Measurements from ENCODE around the gene HDDC2.

Gene HDDC2

DNA sequence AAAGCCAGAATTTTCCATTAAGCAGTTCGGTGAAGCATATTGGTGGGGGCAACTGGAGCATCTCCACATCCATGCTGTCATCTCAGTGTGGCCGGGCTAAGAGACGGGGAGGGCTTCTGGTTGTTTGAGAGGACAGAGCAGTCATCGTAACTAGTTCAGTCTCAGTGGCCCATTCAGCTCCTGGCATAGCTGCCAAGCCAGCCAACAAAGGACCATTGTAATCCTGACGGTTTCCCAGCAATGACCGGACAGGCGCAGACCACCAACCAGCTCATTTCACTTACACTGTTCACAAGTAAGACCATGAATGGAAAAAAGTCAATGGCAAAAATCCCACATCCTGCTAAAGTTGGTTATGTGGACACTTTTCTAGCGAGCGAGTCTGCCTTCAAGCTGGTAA lies 14.9 kb upstream of the HDDC2 start:
- no peak for TF ChIP-seq JUND (IDR thresholded peaks at IDR 0.05; ENCODE audit: low read depth)
- in situ Hi-C loops (cut with HindIII; ENCODE audit: low pct_unique_long_range_greater_than_20kb, low sequenced_read_pairs): no loop called here
- no peak for DNase-seq (ENCODE audit: low read depth in 1 of 2, low spot score in 1 of 2)

DNA sequence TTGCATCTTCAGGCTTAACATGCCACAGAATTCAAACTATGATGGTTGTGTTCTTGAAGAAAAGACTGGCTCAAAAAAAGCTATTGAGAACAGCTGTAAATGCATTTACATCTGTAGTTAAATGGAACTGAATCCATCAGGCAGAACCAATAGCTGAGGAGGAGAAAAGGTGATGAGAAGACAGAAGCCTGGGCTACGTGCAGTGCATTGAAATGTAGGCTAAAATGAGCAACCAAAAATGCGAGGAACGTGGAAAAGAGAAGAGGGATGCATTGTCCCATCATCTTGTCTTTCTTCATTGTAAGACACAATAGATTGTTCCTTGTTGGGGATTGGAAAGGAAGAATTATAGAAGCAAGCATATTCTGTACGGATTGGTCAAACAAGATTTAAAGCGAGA lies 13.8 kb upstream of the HDDC2 start:
- no peak for TF ChIP-seq JUND (IDR thresholded peaks at IDR 0.05; ENCODE audit: low read depth)
- in situ Hi-C loops (cut with HindIII; ENCODE audit: low pct_unique_long_range_greater_than_20kb, low sequenced_read_pairs): no loop called here
- no peak for DNase-seq (ENCODE audit: low read depth in 1 of 2, low spot score in 1 of 2)

DNA sequence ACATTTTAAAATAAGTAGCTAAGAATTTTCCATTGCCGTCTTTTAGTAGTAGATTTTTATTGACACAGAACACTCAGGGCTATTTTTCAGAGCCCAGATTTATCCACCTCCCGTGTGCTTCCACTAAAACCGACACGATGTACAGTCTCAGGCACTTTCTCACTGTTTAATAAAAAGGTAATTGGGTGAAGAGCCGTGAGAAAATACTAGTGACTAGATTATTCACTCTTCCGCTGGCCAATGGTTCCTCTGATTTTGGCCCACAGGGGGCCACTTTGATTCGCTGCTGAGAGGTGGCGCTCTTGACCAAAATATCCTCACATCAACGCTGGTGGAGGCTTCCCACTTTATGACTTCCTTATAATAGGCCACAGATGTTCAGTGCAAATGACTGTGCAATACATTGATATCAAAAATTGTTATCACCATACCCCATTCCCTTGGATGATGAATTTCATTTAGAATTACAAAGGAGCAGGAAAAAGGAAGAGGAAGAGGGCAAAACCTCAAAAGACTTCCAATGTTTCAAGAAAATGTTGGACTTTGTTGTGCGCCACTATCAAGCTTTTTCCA lies 12.3 kb upstream of the HDDC2 start:
- in situ Hi-C loops (cut with HindIII; ENCODE audit: low pct_unique_long_range_greater_than_20kb, low sequenced_read_pairs): no loop called here
- TF ChIP-seq JUND (IDR thresholded peaks at IDR 0.05; ENCODE audit: low read depth): no peak
- DNase-seq (ENCODE audit: low read depth in 1 of 2, low spot score in 1 of 2): peak; percentile 12 to 74

DNA sequence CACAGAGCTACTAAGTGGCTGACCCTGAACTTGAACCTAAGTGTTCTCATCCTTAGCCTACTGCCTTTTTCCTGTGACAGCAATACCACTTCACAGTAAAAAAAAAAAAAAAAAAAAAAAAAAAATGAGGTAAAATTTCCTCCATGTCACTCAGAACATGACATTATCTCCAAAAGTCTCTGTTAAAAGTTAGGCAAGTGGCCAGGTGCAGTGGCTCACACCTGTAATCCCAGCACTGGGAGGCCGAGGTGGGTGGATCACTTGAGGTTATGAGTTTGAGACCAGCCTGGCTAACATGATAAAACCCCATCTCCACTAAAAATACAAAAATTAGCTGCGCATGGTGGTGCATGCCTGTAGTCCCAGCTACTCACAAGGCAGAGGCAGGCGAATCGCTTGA lies 11.2 kb upstream of the HDDC2 start:
- DNase-seq (ENCODE audit: low read depth in 1 of 2, low spot score in 1 of 2): no peak
- no peak for TF ChIP-seq JUND (IDR thresholded peaks at IDR 0.05; ENCODE audit: low read depth)
- in situ Hi-C loops (cut with HindIII; ENCODE audit: low pct_unique_long_range_greater_than_20kb, low sequenced_read_pairs): no loop called here

DNA sequence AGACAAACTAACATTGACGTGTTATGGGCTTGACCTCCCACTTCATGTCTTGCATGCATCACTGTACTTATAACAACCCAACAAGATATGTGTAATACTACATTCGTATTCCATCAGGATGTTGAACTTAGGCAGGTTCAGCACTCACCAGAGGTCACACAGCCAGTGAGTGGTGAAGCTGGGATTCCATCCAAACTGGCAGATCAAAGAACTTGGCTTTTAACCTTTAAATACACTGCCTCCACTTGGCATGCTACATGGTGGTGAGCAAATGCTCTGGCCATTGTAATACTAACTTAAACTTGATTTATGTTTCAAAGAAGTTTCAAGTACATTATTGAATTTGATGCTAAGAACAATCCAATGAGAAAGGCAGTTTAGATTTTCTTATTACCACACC lies 10.7 kb upstream of the HDDC2 start:
- no peak for TF ChIP-seq JUND (IDR thresholded peaks at IDR 0.05; ENCODE audit: low read depth)
- no peak for DNase-seq (ENCODE audit: low read depth in 1 of 2, low spot score in 1 of 2)
- in situ Hi-C loops (cut with HindIII; ENCODE audit: low pct_unique_long_range_greater_than_20kb, low sequenced_read_pairs): no loop called here

DNA sequence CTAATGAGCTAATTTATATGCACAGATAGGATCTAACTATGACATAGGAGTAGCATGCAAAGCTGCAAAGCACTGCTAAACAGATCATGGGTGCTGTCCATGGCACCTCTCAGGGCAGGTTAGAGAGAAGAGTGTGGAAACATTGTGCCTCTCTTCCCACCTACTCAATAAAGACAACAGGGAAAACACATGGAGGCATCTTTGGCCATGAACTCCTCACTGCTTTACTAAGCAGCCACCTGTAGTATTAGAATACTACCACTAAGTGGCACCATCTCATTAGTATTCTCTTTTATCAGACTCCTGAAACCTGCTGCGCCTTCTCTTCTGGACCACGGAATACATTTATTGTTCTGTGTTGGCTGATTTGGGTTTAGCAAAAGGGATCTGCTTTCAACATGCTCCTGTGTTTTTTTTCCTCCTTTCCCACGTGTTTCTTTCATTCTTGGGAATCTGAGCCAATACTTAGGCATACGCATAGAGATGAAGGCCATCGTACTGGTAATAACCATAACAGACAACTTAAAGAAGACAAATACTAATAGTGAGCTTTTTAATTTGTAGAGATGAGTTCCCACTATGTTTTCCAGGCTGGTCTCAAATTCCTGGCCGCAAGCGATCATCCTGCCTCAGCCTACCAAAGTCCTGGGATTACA lies 9.4 kb upstream of the HDDC2 start:
- TF ChIP-seq JUND (IDR thresholded peaks at IDR 0.05; ENCODE audit: low read depth): no peak
- in situ Hi-C loops (cut with HindIII; ENCODE audit: low pct_unique_long_range_greater_than_20kb, low sequenced_read_pairs): no loop called here
- peak; percentile 12 to 77 for DNase-seq (ENCODE audit: low read depth in 1 of 2, low spot score in 1 of 2)

DNA sequence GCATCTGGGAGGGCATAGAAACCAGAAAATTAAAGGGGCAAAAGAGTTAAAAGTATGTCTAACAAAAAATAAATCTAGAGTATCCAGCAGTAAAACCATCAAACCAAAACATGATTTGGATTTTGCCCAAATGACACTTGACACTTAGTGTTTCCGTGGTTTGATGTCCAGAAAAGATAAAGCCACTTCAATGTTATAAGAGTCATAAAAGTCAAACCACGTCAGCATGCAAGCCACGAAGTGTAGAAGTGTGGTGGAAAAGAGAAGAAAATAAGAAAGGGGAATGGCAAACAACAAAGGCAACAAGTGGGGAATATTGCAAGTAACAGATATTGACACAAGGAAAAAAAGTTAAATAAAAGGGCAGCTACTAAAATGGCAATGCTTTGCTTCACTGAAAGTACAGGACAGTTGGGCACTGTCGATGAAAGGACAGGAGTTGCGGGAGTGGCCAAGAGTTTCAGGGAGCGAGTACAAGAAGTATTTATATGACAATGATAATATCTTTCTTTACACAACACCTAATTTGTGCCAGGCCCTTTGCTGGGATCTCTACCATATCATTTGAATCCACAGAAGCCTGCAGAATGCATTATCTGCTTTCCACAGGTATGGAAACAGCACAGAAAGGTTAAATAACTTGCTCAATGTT lies 6.3 kb upstream of the HDDC2 start:
- no peak for DNase-seq (ENCODE audit: low read depth in 1 of 2, low spot score in 1 of 2)
- in situ Hi-C loops (cut with HindIII; ENCODE audit: low pct_unique_long_range_greater_than_20kb, low sequenced_read_pairs): no loop called here
- no peak for TF ChIP-seq JUND (IDR thresholded peaks at IDR 0.05; ENCODE audit: low read depth)

DNA sequence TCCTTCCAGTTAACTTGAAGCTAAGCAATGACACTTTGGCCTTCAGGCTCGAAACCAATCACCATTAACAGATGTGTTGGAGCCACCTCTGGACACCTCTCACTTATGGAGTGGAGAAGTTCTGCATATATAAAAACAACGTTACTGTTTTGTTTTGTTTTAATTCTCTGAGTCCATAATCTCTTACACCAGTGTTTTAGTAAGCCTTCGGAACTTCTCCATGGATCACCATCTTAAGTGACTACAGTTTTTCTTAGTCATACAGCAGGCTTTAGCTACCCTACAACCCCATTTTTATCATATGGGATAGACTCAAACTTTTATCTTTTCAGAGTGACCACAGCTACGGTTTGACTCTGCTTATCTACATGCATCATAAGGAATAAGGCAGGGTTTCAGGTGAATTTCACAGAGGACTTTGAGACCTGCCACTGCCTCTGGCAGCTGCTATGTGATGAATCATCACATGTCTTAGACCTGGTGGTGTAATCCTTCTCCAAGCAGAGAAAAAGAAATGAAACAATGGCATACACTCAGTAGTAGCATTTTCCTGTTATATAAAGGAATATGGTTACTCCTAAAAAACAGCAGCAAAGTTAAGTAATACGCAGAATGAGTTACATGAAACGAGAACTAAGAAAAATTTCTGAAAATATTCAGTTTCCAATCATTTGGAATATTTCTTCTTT lies 5.5 kb upstream of the HDDC2 start:
- no peak for DNase-seq (ENCODE audit: low read depth in 1 of 2, low spot score in 1 of 2)
- TF ChIP-seq JUND (IDR thresholded peaks at IDR 0.05; ENCODE audit: low read depth): no peak
- in situ Hi-C loops (cut with HindIII; ENCODE audit: low pct_unique_long_range_greater_than_20kb, low sequenced_read_pairs): no loop called here

DNA sequence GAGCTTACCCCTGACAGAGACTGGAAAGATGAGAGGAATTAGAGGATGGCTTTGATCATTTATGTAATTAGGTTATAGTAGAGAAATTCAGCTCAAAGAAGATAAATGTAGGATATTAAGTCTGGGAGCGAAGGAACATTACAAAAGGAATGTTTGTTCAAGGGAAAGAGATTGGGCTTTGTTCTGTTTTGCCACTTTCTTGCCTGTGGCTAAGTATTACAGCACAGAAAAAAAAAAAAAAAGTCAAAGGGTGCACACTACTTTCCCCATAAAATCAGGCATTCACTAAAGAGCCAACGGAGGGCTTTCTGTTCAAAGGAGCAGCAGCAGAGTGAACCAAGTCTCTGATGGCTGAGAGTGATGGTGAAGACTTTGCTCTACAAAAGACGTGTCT lies 5.0 kb upstream of the HDDC2 start:
- DNase-seq (ENCODE audit: low read depth in 1 of 2, low spot score in 1 of 2): no peak
- TF ChIP-seq JUND (IDR thresholded peaks at IDR 0.05; ENCODE audit: low read depth): no peak
- in situ Hi-C loops (cut with HindIII; ENCODE audit: low pct_unique_long_range_greater_than_20kb, low sequenced_read_pairs): no loop called here

DNA sequence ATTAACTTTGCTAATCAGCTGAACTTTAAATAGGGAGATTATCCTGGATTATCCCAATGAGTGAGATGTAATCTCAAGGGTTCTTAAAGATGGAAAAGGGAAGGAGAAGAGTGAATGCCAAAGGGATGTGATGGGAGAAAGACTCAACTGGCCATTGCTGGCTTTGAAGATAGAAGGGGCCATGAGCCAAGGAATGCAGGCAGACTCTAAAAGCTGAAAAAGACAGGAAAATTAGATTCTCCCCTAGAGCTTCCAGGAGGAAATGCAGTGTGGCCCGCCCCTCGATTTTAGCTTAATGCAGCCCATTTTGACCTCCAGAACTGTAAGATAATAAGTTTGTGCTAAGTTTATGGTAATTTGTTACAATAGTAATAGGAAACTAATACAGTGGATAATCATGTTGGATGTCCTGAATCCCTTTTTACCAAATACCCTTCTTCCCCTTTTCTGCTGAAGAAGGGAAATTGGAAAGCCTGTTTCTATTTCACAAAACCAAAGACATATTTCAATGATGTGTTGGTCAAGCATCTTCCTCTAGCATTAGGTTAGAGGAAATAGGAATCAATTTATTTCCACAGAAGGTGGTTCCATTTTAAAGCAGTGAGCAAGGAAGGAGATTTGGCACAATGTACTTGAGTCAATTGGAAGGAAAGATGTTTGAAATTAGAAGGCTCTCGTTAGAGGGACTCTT lies 3.3 kb upstream of the HDDC2 start:
- in situ Hi-C loops (cut with HindIII; ENCODE audit: low pct_unique_long_range_greater_than_20kb, low sequenced_read_pairs): no loop called here
- no peak for DNase-seq (ENCODE audit: low read depth in 1 of 2, low spot score in 1 of 2)
- TF ChIP-seq JUND (IDR thresholded peaks at IDR 0.05; ENCODE audit: low read depth): no peak

DNA sequence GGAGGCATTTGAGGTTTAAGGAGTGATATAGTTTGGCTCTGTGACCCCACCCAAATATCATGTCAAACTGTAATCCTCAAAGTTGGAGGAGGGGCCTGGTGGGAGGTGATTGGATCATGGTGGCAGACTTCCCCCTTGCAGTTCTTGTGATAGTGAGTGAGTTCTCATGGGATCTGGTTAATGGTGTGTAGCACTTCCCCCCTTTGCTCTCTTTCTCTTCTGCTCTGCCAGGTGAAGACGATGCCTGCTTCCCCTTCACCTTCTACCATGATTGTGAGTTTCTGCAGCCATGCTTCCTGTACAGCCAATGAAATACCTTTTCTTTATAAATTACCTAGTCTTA lies 1.7 kb upstream of the HDDC2 start:
- no peak for TF ChIP-seq JUND (IDR thresholded peaks at IDR 0.05; ENCODE audit: low read depth)
- no peak for DNase-seq (ENCODE audit: low read depth in 1 of 2, low spot score in 1 of 2)
- in situ Hi-C loops (cut with HindIII; ENCODE audit: low pct_unique_long_range_greater_than_20kb, low sequenced_read_pairs): no loop called here

DNA sequence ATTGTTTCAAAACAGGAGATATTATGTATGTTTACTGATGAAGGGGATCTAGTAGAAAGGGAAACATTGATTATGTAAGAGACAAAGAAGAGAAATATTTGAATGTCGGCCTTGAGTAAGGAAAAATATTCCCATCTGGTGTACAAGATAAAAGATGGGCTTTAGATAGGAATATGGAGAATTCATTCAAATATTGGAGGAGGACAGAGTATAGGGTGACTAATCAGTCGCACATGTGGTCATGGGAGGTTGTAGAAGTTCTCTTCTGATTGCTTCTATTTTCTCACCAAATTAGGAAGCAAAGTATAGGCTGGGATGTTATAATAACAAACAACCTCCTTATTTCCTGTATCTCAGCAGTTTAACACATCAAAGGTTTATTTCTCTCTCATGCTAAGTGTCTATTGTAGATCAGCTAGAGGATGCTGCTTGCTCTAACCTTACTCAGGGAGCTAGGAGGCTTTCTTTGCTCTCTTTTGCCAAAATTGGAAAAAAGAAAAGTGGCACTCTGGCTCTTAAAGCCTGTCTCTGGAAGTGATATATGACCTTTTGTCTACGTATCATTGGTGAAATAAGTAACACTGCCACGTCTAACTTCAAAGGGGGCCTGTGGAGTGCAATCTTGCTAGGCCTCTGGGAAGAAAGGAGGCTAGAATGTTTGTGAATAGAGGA lies 1.2 kb upstream of the HDDC2 start:
- in situ Hi-C loops (cut with HindIII; ENCODE audit: low pct_unique_long_range_greater_than_20kb, low sequenced_read_pairs): no loop called here
- DNase-seq (ENCODE audit: low read depth in 1 of 2, low spot score in 1 of 2): no peak
- no peak for TF ChIP-seq JUND (IDR thresholded peaks at IDR 0.05; ENCODE audit: low read depth)
